Right forelimb (tissue), 1 donor: ENCODE results near the gene HSPA8.
"Not testable (repeated sequence)": the region's sequence is repeated elsewhere in the genome, so short reads cannot be mapped to it uniquely, and the experiment has no call there.

Experiments
- DNase-seq: peaks from one replicate; pipeline ENCODE4 v3.0.0-alpha.2; 2018

HSPA8 gene

GRCh38 chr11:123069908-123070821, 8.2 kb upstream of the HSPA8 start:
- no peak for DNase-seq

GRCh38 chr11:123065621-123066020, 3.7 kb upstream of the HSPA8 start:
- DNase-seq: no peak

- no peak for DNase-seq
These were observed 2.1 kb upstream of the HSPA8 start for GRCh38 chr11:123063826-123064657.

- DNase-seq: peak; percentile 65
These were observed 1.2 kb upstream of the HSPA8 start for GRCh38 chr11:123062892-123063825.

DNA sequence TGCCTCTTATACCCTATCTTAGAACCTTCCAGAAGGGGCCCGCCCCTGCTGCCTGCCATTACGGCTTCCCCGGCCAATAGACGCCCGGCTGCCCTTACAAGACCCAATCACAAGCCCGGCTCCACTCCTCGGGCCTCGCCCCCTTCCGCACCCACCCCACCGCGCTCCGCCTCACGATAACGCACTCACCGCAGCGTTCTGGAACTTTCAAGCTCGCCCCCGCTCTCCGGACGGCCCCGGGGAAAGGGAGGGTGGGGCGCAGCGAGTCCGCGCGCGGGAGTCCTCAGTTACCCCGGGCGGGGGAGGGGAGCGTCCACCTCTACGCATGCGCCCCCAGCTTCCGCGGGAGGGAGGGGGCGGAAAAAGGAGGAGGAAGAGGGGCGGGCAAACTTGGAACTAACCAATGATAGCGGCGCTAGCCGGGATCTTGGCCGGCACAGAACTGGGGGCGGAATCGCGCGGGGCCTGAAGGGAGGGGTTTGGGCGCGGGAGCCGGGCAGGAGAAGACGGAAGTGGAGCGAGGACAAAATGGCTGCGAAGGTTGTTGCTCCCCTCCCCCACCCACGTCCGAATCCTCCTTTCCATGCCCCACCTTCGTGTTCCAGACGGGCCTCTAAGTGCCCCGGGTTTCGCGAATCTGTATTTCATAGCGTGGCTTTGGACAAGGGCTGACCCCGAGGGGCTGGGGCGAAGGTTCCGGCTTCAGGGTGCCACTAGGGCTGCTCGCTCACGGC, 389 bp upstream of the HSPA8 start:
- DNase-seq: peak; percentile 100

GRCh38 chr11:123060277-123061000, 1.5 kb downstream of the HSPA8 start:
- no peak for DNase-seq

GRCh38 chr11:123059041-123059920, 2.7 kb downstream of the HSPA8 start:
- DNase-seq: not testable (repeated sequence)

DNA sequence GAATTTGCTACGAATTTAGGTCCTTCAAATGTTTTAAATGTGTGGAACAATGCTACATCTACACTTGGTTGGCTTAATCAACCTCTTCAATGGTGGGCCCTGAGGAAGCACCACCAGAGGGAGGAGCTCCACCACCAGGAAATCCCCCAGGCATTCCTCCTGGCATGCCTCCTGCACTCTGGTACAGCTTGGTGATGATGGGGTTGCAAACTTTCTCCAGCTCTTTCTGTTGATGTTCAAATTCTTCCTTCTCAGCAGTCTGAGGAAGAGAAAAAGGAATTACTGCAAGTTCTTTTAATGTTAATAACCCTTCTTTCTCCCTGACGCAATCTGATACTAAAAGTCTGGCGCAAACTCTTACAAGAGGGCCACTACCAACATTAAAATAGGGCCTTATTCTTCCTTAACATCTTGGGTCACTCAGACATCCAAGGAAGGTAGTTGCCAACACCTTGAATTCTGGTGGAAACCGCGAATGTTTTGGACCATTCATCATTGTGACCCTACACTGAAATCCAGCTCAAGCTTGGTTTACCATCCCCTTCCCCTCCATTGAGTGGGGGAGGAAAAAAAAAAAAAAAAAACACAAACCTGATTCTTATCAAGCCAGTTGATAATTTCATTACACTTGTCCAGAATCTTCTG, 4.2 kb downstream of the HSPA8 start:
- no peak for DNase-seq

GRCh38 chr11:123056835-123057491, 5.0 kb downstream of the HSPA8 start:
- no peak for DNase-seq

- DNase-seq: no peak
These were observed 6.6 kb downstream of the HSPA8 start for GRCh38 chr11:123055191-123055901.

GRCh38 chr11:123054301-123055065, 7.5 kb downstream of the HSPA8 start:
- no peak for DNase-seq

DNA sequence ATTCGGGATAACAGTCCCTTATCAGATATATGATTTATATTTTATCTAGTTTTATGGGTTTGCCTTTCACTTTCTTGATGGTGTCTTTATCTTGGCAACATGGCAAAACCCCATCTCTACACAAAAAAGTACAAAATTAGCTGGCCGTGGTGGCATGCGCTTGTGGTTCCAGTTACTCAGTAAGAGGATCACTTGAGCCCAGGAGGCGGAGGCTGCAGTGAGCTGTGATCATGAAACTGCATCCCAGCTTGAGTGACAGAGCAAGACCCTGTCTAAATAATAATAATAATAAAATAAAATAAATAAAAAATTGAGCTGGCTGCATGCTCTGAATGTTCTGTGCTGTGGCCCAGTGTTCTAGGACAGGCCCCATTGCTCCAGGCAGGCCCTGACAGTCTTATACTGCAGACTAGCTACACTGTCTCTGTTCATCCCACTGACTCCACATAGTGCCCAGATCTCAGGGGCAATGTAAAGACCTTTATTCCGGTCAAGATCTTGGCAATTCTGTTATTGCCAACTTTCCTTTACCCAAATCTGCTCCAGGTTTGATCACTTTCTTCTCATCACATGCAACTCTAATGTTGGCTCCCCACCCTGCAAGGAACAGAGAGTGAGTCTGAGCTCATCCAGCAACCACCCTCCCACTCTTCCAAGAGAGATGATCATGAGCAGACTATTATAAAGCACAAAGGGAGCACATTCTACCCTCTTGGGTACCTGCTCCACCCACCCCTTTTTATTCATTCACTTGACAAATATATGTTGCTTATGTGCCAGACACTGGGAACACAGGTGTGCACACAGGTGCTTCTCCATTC, 8.8 kb downstream of the HSPA8 start:
- no peak for DNase-seq

DNA sequence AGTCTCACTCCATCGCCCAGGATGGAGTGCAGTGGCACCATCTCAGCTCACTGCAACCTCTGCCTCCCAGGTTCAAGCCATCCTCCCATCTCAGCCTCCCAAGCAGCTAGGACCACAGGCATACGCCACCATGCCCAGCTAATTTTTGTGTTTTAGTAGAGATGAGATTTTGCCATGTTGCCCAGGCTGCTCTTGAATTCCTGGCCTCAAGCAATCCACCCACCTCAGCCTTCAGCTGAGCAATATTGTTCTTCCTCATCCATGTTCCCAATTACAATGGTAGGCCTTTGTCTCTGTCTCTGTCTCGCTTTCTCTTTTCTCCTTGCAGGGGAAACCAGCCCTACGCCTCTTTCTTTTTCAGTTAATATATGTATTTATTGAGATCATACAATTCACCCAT, 10.3 kb downstream of the HSPA8 start:
- no peak for DNase-seq

GRCh38 chr11:123051146-123051545, 10.8 kb downstream of the HSPA8 start:
- DNase-seq: no peak

- DNase-seq: no peak
These were observed 14.0 kb downstream of the HSPA8 start for GRCh38 chr11:123047947-123048293.

GRCh38 chr11:123047266-123047946, 14.5 kb downstream of the HSPA8 start:
- no peak for DNase-seq
